ENCODE results near the gene PLET1.
"Not testable (repeated sequence)": the region's sequence is repeated elsewhere in the genome, so short reads cannot be mapped to it uniquely, and the experiment has no call there.

- not testable (repeated sequence) for TF ChIP-seq CTCF (IDR thresholded peaks at IDR 0.05; ENCODE audit: low read length); EZH2 (IDR thresholded peaks at IDR 0.05; ENCODE audit: borderline replicate concordance, low read length)
Measured at GRCh38 chr11:112199101-112199500, 61.6 kb downstream of the PLET1 start.
